Measurements from ENCODE around the gene RELL1. TPM values are rescaled to one million over a fixed set of nuclear protein-coding genes. Genes with fewer than 3 reads are reported as not detected.

RELL1 gene
- total and polyA plus RNA-seq, 10 of the 15 experiments (the other 5 are each of a cell fraction or from before 2014, with no cell fraction given) = 0.20 to 10.9 (median 3.9) TPM

- no peak for TF ChIP-seq ZNF592 (IDR thresholded peaks at IDR 0.05)
- no peak for TF ChIP-seq KLF5 (IDR thresholded peaks at IDR 0.05; ENCODE audit: partially characterized antibody)
Measured at GRCh38 chr4:37727635-37728034, 41.5 kb upstream of the RELL1 start (continued).

GRCh38 chr4:37726666-37727065 lies 40.5 kb upstream of the RELL1 start:
- ATAC-seq (no peak), FAIRE-seq (no peak)

More at GRCh38 chr4:37726666-37727065, 40.5 kb upstream of the RELL1 start:
- no peak for TF ChIP-seq KAT2A (conservative IDR thresholded peaks at IDR 0.05; ENCODE audit: control insufficient read depth, low read depth, low read length)
- no peak for TF ChIP-seq BRCA1 (IDR thresholded peaks at IDR 0.05; ENCODE audit: low read depth, low read length)
- ChIA-PET CTCF (no interaction called here), RAD21 (ENCODE audit: unreplicated experiment) (no interaction called here), SMC1A (ENCODE audit: uncharacterized antibody, unreplicated experiment) (interaction anchor here (1.2 to 1.7 kb wide), 2 partner anchors 10 to 65 kb away, joined by 3 read pairs; no protein-coding TSS in a partner anchor), POLR2A (no interaction called here)
- Histone ChIP-seq H3K36me3 (ENCODE audit: control insufficient read depth in 2 of 2, insufficient read depth in 2 of 2, low read length in 1 of 2) (no peaks in the 10 kb centered on the region), H3K4me3 (no peak overlapping the region), H3K9me3 (replicated peaks; ENCODE audit: control insufficient read depth, insufficient read depth, low read length) (no peaks in the 10 kb centered on the region), H3K27ac (ENCODE audit: control insufficient read depth, insufficient read depth) (no peak overlapping the region), H3K4me2 (ENCODE audit: control insufficient read depth, insufficient read depth) (no peak overlapping the region), H2AFZ (ENCODE audit: control insufficient read depth, low read depth, low read length) (no peak overlapping the region), H3K4me1 (ENCODE audit: control insufficient read depth, insufficient read depth, low read length) (peaks cover 5% of the 10 kb centered on the region), H3K79me2 (ENCODE audit: control insufficient read depth, insufficient read depth, low read length) (no peaks in the 10 kb centered on the region), H3K9ac (ENCODE audit: control insufficient read depth, insufficient read depth, low read length) (no peak overlapping the region), H4K20me1 (ENCODE audit: control insufficient read depth, insufficient read depth) (no peaks in the 10 kb centered on the region), H3K27me3 (replicated peaks in 1 of 2; ENCODE audit: control insufficient read depth in 2 of 2, insufficient read depth in 2 of 2, low read length in 1 of 2) (no peaks in the 10 kb centered on the region)
- no peak for DNase-seq (ENCODE audit: low read depth, low spot score)
- intact Hi-C loops (cut with micrococcal nuclease; ENCODE audit: unreplicated experiment) (no loop called here), in situ Hi-C loops (cut with MboI) (no loop called here)
- BruUV-seq (replicated peaks) = no TSS peak
- 98% methylated on average over 4 of the region's 4 CpGs for WGBS (ENCODE audit: insufficient coverage, insufficient replicate concordance, low lambda C conversion rate, missing lambda C conversion rate)
